ENCODE measurements around the gene TCP11L1.

TCP11L1 gene, protein sequence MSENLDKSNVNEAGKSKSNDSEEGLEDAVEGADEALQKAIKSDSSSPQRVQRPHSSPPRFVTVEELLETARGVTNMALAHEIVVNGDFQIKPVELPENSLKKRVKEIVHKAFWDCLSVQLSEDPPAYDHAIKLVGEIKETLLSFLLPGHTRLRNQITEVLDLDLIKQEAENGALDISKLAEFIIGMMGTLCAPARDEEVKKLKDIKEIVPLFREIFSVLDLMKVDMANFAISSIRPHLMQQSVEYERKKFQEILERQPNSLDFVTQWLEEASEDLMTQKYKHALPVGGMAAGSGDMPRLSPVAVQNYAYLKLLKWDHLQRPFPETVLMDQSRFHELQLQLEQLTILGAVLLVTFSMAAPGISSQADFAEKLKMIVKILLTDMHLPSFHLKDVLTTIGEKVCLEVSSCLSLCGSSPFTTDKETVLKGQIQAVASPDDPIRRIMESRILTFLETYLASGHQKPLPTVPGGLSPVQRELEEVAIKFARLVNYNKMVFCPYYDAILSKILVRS

GRCh38 chr11:33039274-33040032 is at the start of gene TCP11L1:
TSS of gene TCP11L1 (plus strand) at chr11:33039572. CDS start at chr11:33043774, 4,202 bp downstream.
- peak; percentile 94 for DNase-seq (ENCODE audit: low spot score)

DNA sequence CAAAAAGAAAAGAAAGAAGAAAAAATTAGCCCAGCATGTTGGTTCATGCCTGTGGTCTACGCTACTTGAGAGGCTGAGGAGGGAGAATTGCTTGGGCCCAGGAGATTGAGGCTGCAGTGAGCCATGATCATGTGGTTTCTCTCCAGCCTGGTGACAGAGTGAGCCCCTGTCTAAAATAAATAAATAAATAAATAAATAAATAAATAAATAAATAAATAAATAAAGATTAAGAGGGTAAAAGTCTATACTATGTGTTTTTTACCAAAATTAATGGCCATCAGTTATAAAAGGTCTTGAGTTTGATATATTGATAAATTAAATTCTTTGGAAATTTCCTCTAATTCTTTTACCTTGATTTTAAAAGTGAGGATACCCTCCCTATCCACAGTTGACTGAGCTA is 48.9 kb upstream of the TCP11L1 start:
- DNase-seq (ENCODE audit: low spot score), result no peak

DNA sequence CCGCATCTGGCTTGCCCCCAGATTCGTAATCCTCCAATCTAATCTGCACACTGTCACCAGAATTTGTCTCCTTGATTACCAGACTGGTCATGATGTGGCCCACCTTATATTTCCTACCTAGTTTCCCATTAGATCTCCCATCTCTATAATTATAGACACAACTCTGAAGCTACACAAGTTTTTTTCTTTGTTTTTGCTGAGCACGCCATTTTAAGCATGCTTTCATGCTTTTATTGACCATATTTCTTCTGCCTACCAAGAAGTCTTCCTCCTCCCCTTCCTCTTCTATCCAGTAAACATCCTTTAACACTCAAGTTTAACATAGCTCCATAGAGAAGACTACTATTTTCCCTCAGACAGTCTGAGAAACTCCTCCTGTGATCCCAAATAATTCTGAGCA is 47.9 kb upstream of the TCP11L1 start:
- no peak for DNase-seq (ENCODE audit: low spot score)

DNA sequence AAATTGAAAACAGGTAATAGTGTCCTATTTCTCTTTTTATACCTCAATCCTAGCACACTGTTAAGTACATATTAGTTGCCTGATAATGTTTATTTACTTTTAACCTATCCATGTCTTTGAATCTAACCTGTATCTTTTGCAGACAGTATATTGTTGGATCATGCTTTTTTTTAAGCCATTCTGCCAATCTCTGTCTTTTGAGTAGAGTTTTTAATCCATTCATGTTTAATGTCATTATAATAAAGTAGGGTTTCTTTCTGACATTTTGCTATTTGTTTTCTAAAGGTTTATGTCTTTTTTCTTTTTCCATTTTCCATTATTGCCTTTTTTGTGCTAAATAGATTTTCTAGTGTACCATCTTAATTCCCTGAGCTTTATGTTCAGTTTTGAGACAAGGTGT is 47.5 kb upstream of the TCP11L1 start:
- no peak for DNase-seq (ENCODE audit: low spot score)

- DNase-seq (ENCODE audit: low spot score), result no peak
These were observed 39.2 kb upstream of the TCP11L1 start for GRCh38 chr11:33000181-33000580.

DNA sequence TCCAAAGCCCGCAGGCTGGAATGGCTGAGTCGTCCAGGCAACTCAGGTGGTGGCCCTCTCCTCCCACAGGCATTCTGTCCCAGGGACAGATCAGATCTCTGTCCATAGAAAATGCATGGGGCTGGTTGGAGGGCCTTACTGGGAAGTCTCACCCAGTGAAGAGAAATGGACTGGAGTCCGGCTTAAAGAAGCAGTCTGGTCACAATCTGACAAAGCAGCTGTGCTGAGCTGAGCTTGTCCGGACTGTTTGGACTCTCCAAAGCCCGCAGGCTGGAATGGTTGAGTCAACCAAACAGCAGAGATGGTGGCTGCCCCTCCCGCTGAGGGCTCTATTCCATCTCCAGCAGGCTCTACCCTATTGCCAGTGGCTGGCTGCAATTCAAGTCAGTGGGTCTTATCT is 38.1 kb upstream of the TCP11L1 start:
- no peak for DNase-seq (ENCODE audit: low spot score)

DNA sequence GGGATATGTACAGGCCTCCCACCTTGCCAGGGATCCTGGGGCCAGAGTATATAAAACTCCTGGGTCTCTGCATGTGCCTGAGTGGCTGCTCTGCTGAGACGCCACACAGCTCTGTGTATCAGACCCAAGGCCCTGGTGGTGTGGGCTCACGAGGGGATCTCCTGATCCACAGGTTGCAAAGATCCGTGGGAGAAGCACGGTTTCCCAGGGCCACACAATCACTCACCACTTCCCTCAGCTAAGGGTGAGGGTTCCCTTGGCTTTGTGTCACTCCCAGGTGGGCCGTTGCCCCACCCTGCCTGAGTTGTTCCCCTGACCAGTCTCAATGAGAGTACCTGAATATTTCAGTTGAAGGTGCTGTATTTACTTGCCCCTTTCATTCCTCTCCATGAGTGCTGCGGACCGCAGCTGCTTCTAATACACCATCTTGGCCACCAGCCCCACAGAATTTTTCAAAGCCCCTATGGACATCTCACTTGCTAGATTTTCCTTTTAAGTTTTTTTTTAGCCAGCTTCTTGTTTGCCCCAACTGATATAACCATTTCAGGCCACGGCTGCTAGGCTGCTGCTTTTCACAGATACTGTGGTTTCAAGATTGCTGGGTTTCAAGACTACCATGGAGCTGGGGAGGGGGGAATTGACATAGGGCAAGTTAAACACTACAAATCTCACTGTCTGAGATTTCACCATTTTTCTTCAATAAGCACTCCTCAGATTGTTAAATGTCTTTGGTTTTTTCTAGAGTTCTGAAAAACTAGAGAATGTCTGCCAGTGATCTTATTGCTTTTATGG is 37.4 kb upstream of the TCP11L1 start:
- no peak for DNase-seq (ENCODE audit: low spot score)

- no peak for DNase-seq (ENCODE audit: low spot score)
These were observed 34.2 kb upstream of the TCP11L1 start for GRCh38 chr11:33005175-33005574.

- no peak for DNase-seq (ENCODE audit: low spot score)
These were observed 33.4 kb upstream of the TCP11L1 start for GRCh38 chr11:33006010-33006409.

DNA sequence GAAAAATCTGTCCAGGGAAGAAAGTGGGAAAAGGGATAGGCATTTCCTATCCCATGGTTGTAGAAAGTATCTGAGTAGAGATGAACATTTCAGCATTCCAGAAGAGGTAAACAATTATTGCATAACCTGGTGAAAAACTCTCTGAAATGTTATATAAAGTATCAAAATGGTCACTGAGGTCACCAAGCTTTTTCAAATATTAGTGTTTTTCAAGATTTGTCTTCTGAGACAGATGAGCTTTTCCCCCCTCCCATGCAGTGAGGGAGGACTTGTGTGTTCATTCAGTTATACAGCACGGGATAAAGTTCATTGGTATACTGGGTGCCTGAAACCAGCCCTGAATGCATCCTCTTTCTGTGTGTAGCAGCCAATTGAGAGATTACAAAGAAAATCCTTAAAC is 25.6 kb upstream of the TCP11L1 start:
- DNase-seq (ENCODE audit: low spot score), result no peak

GRCh38 chr11:33015621-33016551 is 23.5 kb upstream of the TCP11L1 start, which contains the start of gene DEPDC7:
TSS of gene DEPDC7 (plus strand) at chr11:33015878. CDS start at chr11:33015956, 78 bp downstream.
- DNase-seq (ENCODE audit: low spot score), result peak; percentile 92

GRCh38 chr11:33016654-33017053 is 22.7 kb upstream of the TCP11L1 start:
- no peak for DNase-seq (ENCODE audit: low spot score)

GRCh38 chr11:33017478-33017877 is 21.9 kb upstream of the TCP11L1 start:
- DNase-seq (ENCODE audit: low spot score), result no peak

GRCh38 chr11:33017965-33018364 is 21.4 kb upstream of the TCP11L1 start:
- no peak for DNase-seq (ENCODE audit: low spot score)

DNA sequence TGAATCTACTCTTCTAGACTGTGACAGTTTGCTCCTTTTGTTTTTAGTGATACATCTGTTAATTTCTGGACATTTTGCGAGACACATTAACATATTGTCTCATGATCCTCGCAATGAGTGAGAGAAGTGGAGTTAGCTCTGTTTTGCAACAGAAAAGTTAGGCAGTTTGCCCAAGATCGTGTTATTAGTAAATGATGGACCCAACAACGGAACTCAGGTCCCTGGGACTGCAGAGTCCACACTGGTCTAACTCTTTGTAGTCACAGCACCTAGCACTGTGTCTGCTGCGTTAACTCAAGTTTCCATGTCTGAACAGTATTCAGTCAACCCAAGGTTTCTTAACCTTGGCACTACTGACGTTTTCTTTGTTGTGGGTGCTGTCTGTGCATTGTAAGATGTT is 20.5 kb upstream of the TCP11L1 start:
- DNase-seq (ENCODE audit: low spot score), result no peak

- DNase-seq (ENCODE audit: low spot score), result no peak
These were observed 17.9 kb upstream of the TCP11L1 start for GRCh38 chr11:33021501-33021900.

DNA sequence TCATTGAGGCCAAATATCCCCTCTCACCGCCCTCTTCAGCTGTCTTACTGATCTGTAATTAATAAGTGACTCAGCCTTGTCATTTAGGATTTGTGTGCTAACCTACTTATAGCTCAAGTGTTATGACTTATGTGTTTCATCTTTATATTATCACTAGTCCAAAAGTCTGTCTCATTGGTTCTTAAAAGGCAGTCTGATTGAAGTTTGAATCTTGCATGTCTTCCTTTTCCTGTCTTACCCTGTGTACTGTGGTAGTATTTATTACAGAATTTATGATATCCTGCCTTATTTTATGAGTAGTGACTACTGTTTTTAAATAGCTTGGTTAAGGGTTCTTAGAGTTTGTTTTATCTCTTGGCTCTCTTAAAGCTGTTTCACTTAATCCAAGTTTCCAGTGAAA is 17.4 kb upstream of the TCP11L1 start:
- DNase-seq (ENCODE audit: low spot score), result no peak

DNA sequence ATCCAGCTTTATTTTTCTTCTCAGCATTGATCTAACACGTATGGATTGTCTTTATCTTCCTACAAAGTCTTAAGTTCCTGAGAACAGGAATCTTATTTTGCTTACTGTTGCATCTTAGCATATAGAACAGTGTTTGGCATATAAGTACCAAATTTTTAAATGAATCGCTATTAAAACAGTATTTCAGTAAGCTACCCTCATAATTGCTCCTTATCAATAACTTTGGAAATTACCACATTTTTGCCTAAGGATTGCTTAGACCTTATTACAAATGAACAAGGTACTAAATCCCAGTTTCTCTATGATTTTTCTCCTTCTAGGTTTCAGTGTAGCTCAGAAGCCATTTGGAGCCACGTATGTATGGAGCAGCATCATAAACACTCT is 14.0 kb upstream of the TCP11L1 start:
- DNase-seq (ENCODE audit: low spot score), result no peak

- DNase-seq (ENCODE audit: low spot score), result no peak
These were observed 12.1 kb upstream of the TCP11L1 start for GRCh38 chr11:33027233-33027632.

- DNase-seq (ENCODE audit: low spot score), result peak; percentile 67
These were observed 11.4 kb upstream of the TCP11L1 start for GRCh38 chr11:33027846-33028536.

DNA sequence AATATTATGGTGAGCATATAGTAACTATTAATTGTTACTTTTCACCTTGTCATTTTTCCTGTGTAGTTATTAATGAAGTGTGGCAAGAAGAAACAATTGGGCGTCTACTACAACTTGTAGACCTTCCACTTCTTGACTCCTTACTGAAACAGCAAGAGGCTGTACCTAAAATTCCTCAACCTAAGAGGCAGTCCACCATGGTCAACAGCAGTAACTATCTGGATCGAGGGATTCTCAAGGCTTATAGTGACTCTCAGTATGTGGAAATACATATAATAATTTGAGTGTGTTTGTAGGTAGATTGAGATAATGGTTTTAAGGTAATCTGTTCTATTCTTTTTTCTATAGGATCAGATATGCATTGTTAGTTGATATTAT is 10.8 kb upstream of the TCP11L1 start:
- no peak for DNase-seq (ENCODE audit: low spot score)

Measured in globus pallidus (tissue), 1 donor.